ENCODE measurements around the gene MEAK7. TPM values are rescaled to one million over a fixed set of nuclear protein-coding genes. Genes with fewer than 3 reads are reported as not detected.

Gene MEAK7
- 16.9 and 22.1 TPM in 2 replicates for total RNA-seq

GRCh38 chr16:84504420-84505248 is at the start of gene MEAK7:
TSS of gene MEAK7 (minus strand) at chr16:84504659. CDS start at chr16:84498086, 6,573 bp downstream.

Other genes starting within 250 kb of the MEAK7 start
- gene WFDC1, start 209.8 kb downstream of the MEAK7 start, total RNA-seq = 4.9 and 25.1 TPM in 2 replicates
- not detected in 2 replicates for gene ATP2C2, start 136.1 kb downstream of the MEAK7 start, total RNA-seq
- 73.7 and 105 TPM in 2 replicates for gene COTL1, start 113.4 kb upstream of the MEAK7 start, total RNA-seq
- 104 and 110 TPM in 2 replicates for gene KLHL36, start 143.9 kb upstream of the MEAK7 start, total RNA-seq
- 55.9 and 67.8 TPM in 2 replicates for gene USP10, start 195.3 kb upstream of the MEAK7 start, total RNA-seq

Measured in smooth muscle cell of the pulmonary artery (primary cell).